K562 (cell line): ENCODE data around the gene MED29. TPM values are rescaled to one million over a fixed set of nuclear protein-coding genes. Genes with fewer than 3 reads are reported as not detected.

Experiments used
- microRNA-seq: library from miRNA; unstranded; fragments of <30 nt; microRNA quantifications from one replicate; pipeline ENCODE4, GENCODE V29; 2018; ENCODE audit warnings: borderline microRNAs expressed
- polyA plus RNA-seq, 8 experiments: library from polyadenylated mRNA; depleted of rRNA in 4 of 8; stranded (reverse) in 5 of 8; unstranded in 3 of 8; fragments of >200 nt; fragmentation: Nextera tagmentation in 2 of 8; fragmentation: Illumina TruSeq in 1 of 8; extraction: Ambion mirVana in 2 of 8; extraction: Trizol in 1 of 8; gene quantifications; 2 replicates each; pipeline versions ENCODE4 v1.2.1 to v1.2.3, GENCODE V29; 2011 to 2014; ENCODE audit warnings: inconsistent platforms in 1 of 8, missing spikeins in 1 of 8
- small RNA-seq: library from RNA; depleted of rRNA; stranded (forward); fragments of <200 nt; gene quantifications from one replicate; pipeline ENCODE3, GENCODE V24; 2014
- total RNA-seq, 7 experiments: library from RNA; depleted of rRNA in 6 of 7; stranded (reverse); fragments of >200 nt in 6 of 7; fragmentation: Illumina TruSeq in 2 of 7; extraction: Trizol in 2 of 7; gene quantifications; 2 replicates each; pipeline versions ENCODE4 v1.2.1 to v1.2.3, GENCODE V29; 2011 to 2021; ENCODE audit warnings: low replicate concordance in 1 of 7

MED29 gene
- total and polyA plus RNA-seq, 9 of the 15 experiments (the other 6 are each of a cell fraction or from before 2014, with no cell fraction given) = 1.8 to 22.6 (median 12.4) TPM

Small RNAs within 50 kb of the gene (microRNA-seq; reads per million reads assigned to microRNA genes)
- 0.27 reads per million for gene MIR4530

Small RNAs within 50 kb of the gene (small RNA-seq; reads per million reads assigned to genes)
- 0.51 reads per million, percentile 24 among the genes with 10 or more reads in this experiment for gene AC011445.2
- not detected for gene MIR4530
- gene RN7SL566P = not detected

Other genes starting within 250 kb of the MED29 start
Only the 7 nearest of the 20 such genes appear.
- 37.1 and 48.4 TPM in 2 replicates for gene GMFG, start 55.3 kb upstream of the MED29 start, total RNA-seq (2014; rRNA removed)
- 48.5 and 59.1 TPM in 2 replicates for gene GMFG, start 55.3 kb upstream of the MED29 start, total RNA-seq (2014; rRNA removed; fragmentation: Illumina TruSeq; extraction: Trizol)
- gene GMFG, start 55.3 kb upstream of the MED29 start, total RNA-seq (2015; rRNA removed; fragmentation: Illumina TruSeq; extraction: Trizol) = 52.8 and 55.6 TPM in 2 replicates
- 51.8 and 58.6 TPM in 2 replicates for gene GMFG, start 55.3 kb upstream of the MED29 start, total RNA-seq (2021)
- 91.3 and 101 TPM in 2 replicates for gene GMFG, start 55.3 kb upstream of the MED29 start, polyA plus RNA-seq (2011; rRNA removed)
- gene GMFG, start 55.3 kb upstream of the MED29 start, polyA plus RNA-seq (2014; fragmentation: Illumina TruSeq; extraction: Trizol) = 49.0 and 60.2 TPM in 2 replicates
- 100 to 1,000 TPM; 133 to 152 TPM for gene GMFG, start 55.3 kb upstream of the MED29 start, polyA plus RNA-seq (2014; fragmentation: Nextera tagmentation; extraction: Ambion mirVana)
- 61.3 and 70.7 TPM in 2 replicates for gene GMFG, start 55.3 kb upstream of the MED29 start, polyA plus RNA-seq (2014; rRNA removed)
- 41.1 and 55.2 TPM in 2 replicates for gene SAMD4B, start 49.0 kb upstream of the MED29 start, total RNA-seq (2014; rRNA removed)
- 17.2 and 19.9 TPM in 2 replicates for gene SAMD4B, start 49.0 kb upstream of the MED29 start, total RNA-seq (2014; rRNA removed; fragmentation: Illumina TruSeq; extraction: Trizol)
- gene SAMD4B, start 49.0 kb upstream of the MED29 start, total RNA-seq (2015; rRNA removed; fragmentation: Illumina TruSeq; extraction: Trizol) = 38.0 and 42.2 TPM in 2 replicates
- 86.3 and 90.5 TPM in 2 replicates for gene SAMD4B, start 49.0 kb upstream of the MED29 start, total RNA-seq (2021)
- 20.9 and 54.2 TPM in 2 replicates for gene SAMD4B, start 49.0 kb upstream of the MED29 start, polyA plus RNA-seq (2011; rRNA removed)
- 81.8 and 105 TPM in 2 replicates for gene SAMD4B, start 49.0 kb upstream of the MED29 start, polyA plus RNA-seq (2014; fragmentation: Illumina TruSeq; extraction: Trizol)
- gene SAMD4B, start 49.0 kb upstream of the MED29 start, polyA plus RNA-seq (2014; fragmentation: Nextera tagmentation; extraction: Ambion mirVana) = 1 to 10 TPM; 3.4 to 5.9 TPM
- gene SAMD4B, start 49.0 kb upstream of the MED29 start, polyA plus RNA-seq (2014; rRNA removed) = 76.4 and 77.0 TPM in 2 replicates
- gene PAF1, start 272 bp upstream of the MED29 start, total RNA-seq (2014; rRNA removed) = 41.2 and 50.5 TPM in 2 replicates
- gene PAF1, start 272 bp upstream of the MED29 start, total RNA-seq (2014; rRNA removed; fragmentation: Illumina TruSeq; extraction: Trizol) = 22.6 and 23.2 TPM in 2 replicates
- 37.0 and 39.8 TPM in 2 replicates for gene PAF1, start 272 bp upstream of the MED29 start, total RNA-seq (2015; rRNA removed; fragmentation: Illumina TruSeq; extraction: Trizol)
- 30.7 and 33.8 TPM in 2 replicates for gene PAF1, start 272 bp upstream of the MED29 start, total RNA-seq (2021)
- 30.1 and 31.6 TPM in 2 replicates for gene PAF1, start 272 bp upstream of the MED29 start, polyA plus RNA-seq (2011; rRNA removed)
- 41.1 and 45.0 TPM in 2 replicates for gene PAF1, start 272 bp upstream of the MED29 start, polyA plus RNA-seq (2014; fragmentation: Illumina TruSeq; extraction: Trizol)
- 1 to 10 TPM; 1.5 to 1.7 TPM for gene PAF1, start 272 bp upstream of the MED29 start, polyA plus RNA-seq (2014; fragmentation: Nextera tagmentation; extraction: Ambion mirVana)
- 32.4 and 43.5 TPM in 2 replicates for gene PAF1, start 272 bp upstream of the MED29 start, polyA plus RNA-seq (2014; rRNA removed)
- gene ZFP36, start 15.5 kb downstream of the MED29 start, total RNA-seq (2014; rRNA removed) = 3.5 and 7.1 TPM in 2 replicates
- gene ZFP36, start 15.5 kb downstream of the MED29 start, total RNA-seq (2014; rRNA removed; fragmentation: Illumina TruSeq; extraction: Trizol) = 1.8 and 2.8 TPM in 2 replicates
- gene ZFP36, start 15.5 kb downstream of the MED29 start, total RNA-seq (2015; rRNA removed; fragmentation: Illumina TruSeq; extraction: Trizol) = 3.7 and 3.8 TPM in 2 replicates
- 17.1 and 20.1 TPM in 2 replicates for gene ZFP36, start 15.5 kb downstream of the MED29 start, total RNA-seq (2021)
- 1.0 and 2.0 TPM in 2 replicates for gene ZFP36, start 15.5 kb downstream of the MED29 start, polyA plus RNA-seq (2011; rRNA removed)
- gene ZFP36, start 15.5 kb downstream of the MED29 start, polyA plus RNA-seq (2014; fragmentation: Illumina TruSeq; extraction: Trizol) = 12.5 and 13.4 TPM in 2 replicates
- gene ZFP36, start 15.5 kb downstream of the MED29 start, polyA plus RNA-seq (2014; fragmentation: Nextera tagmentation; extraction: Ambion mirVana) = 1 to 10 TPM; 1.3 to 1.5 TPM
- 9.2 and 9.5 TPM in 2 replicates for gene ZFP36, start 15.5 kb downstream of the MED29 start, polyA plus RNA-seq (2014; rRNA removed)
- 9.8 and 17.1 TPM in 2 replicates for gene PLEKHG2, start 21.3 kb downstream of the MED29 start, total RNA-seq (2014; rRNA removed)
- gene PLEKHG2, start 21.3 kb downstream of the MED29 start, total RNA-seq (2014; rRNA removed; fragmentation: Illumina TruSeq; extraction: Trizol) = 5.9 and 6.8 TPM in 2 replicates
- gene PLEKHG2, start 21.3 kb downstream of the MED29 start, total RNA-seq (2015; rRNA removed; fragmentation: Illumina TruSeq; extraction: Trizol) = 8.1 and 11.4 TPM in 2 replicates
- gene PLEKHG2, start 21.3 kb downstream of the MED29 start, total RNA-seq (2021) = 41.1 and 45.7 TPM in 2 replicates
- gene PLEKHG2, start 21.3 kb downstream of the MED29 start, polyA plus RNA-seq (2011; rRNA removed) = 5.4 and 8.5 TPM in 2 replicates
- 18.6 and 27.7 TPM in 2 replicates for gene PLEKHG2, start 21.3 kb downstream of the MED29 start, polyA plus RNA-seq (2014; fragmentation: Illumina TruSeq; extraction: Trizol)
- 1 to 10 TPM in 1 of 2 experiments, under 1 TPM in 1; 0.98 to 3.0 TPM for gene PLEKHG2, start 21.3 kb downstream of the MED29 start, polyA plus RNA-seq (2014; fragmentation: Nextera tagmentation; extraction: Ambion mirVana)
- gene PLEKHG2, start 21.3 kb downstream of the MED29 start, polyA plus RNA-seq (2014; rRNA removed) = 14.9 and 18.0 TPM in 2 replicates
- gene RPS16, start 44.6 kb downstream of the MED29 start, total RNA-seq (2014; rRNA removed) = 2,011 and 2,125 TPM in 2 replicates
- gene RPS16, start 44.6 kb downstream of the MED29 start, total RNA-seq (2014; rRNA removed; fragmentation: Illumina TruSeq; extraction: Trizol) = 82.6 and 146 TPM in 2 replicates
- 114 and 137 TPM in 2 replicates for gene RPS16, start 44.6 kb downstream of the MED29 start, total RNA-seq (2015; rRNA removed; fragmentation: Illumina TruSeq; extraction: Trizol)
- 3,072 and 3,267 TPM in 2 replicates for gene RPS16, start 44.6 kb downstream of the MED29 start, total RNA-seq (2021)
- gene RPS16, start 44.6 kb downstream of the MED29 start, polyA plus RNA-seq (2011; rRNA removed) = 1,618 and 2,255 TPM in 2 replicates
- gene RPS16, start 44.6 kb downstream of the MED29 start, polyA plus RNA-seq (2014; fragmentation: Illumina TruSeq; extraction: Trizol) = 2,204 and 2,973 TPM in 2 replicates
- gene RPS16, start 44.6 kb downstream of the MED29 start, polyA plus RNA-seq (2014; fragmentation: Nextera tagmentation; extraction: Ambion mirVana) = 1,000 to 10,000 TPM; 2,545 to 3,175 TPM
- gene RPS16, start 44.6 kb downstream of the MED29 start, polyA plus RNA-seq (2014; rRNA removed) = 3,400 and 3,671 TPM in 2 replicates
- 64.1 and 68.6 TPM in 2 replicates for gene SUPT5H, start 54.2 kb downstream of the MED29 start, total RNA-seq (2014; rRNA removed)
- gene SUPT5H, start 54.2 kb downstream of the MED29 start, total RNA-seq (2014; rRNA removed; fragmentation: Illumina TruSeq; extraction: Trizol) = 29.4 and 34.5 TPM in 2 replicates
- 35.9 and 36.9 TPM in 2 replicates for gene SUPT5H, start 54.2 kb downstream of the MED29 start, total RNA-seq (2015; rRNA removed; fragmentation: Illumina TruSeq; extraction: Trizol)
- gene SUPT5H, start 54.2 kb downstream of the MED29 start, total RNA-seq (2021) = 73.4 and 85.9 TPM in 2 replicates
- gene SUPT5H, start 54.2 kb downstream of the MED29 start, polyA plus RNA-seq (2011; rRNA removed) = 27.6 and 58.9 TPM in 2 replicates
- gene SUPT5H, start 54.2 kb downstream of the MED29 start, polyA plus RNA-seq (2014; fragmentation: Illumina TruSeq; extraction: Trizol) = 68.9 and 70.5 TPM in 2 replicates
- gene SUPT5H, start 54.2 kb downstream of the MED29 start, polyA plus RNA-seq (2014; fragmentation: Nextera tagmentation; extraction: Ambion mirVana) = 10 to 100 TPM; 13.3 to 18.8 TPM
- 50.2 and 75.6 TPM in 2 replicates for gene SUPT5H, start 54.2 kb downstream of the MED29 start, polyA plus RNA-seq (2014; rRNA removed)